ENCODE measurements around the gene FLAD1.
A peak's percentile ranks its signal among the peaks of the same experiment; 100 is the strongest.

Gene FLAD1

DNA sequence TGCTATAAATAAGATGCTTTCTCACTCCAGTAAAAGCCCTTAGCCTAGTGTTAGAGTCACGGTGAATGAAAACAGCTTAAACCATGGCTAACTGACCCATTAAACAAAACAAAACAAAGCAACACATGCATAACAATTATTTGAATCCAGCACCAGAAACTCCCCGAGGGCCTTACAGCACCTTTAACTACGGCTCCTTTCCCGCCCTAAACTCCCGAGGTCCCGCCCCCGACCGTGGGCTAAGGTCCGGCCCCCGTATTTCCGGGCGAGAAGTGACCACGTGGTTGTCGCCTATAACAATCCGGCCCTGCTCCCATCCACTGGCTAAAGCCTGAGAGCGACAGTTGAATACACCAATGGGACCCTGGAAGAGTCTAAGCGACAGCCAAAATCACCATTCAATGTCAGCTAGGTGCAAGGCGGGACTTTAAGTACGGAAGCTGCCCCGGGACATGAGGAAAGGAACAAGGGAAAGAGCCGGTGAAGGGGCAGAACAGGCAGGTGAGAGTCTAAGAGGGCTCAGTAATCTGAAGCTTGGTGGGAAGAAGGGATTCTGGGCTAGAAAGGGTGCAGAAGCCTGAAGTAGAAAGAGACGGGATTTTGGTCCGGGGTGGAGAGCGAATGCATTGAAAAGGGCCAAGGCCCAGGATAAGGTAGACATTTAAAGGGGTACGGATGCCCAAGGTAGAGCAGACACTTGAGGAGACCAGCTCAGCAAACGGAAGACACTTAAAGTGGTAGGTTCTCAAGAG, at the start of gene FLAD1:
Gene FLAD1 (plus strand): TSS at position 448 of the 752 bp plus-strand sequence. CDS start 351 bp downstream, outside the sequence.
- DNase-seq (ENCODE audit: low read depth in 2 of 2) = peak; percentile 92 to 97

DNA sequence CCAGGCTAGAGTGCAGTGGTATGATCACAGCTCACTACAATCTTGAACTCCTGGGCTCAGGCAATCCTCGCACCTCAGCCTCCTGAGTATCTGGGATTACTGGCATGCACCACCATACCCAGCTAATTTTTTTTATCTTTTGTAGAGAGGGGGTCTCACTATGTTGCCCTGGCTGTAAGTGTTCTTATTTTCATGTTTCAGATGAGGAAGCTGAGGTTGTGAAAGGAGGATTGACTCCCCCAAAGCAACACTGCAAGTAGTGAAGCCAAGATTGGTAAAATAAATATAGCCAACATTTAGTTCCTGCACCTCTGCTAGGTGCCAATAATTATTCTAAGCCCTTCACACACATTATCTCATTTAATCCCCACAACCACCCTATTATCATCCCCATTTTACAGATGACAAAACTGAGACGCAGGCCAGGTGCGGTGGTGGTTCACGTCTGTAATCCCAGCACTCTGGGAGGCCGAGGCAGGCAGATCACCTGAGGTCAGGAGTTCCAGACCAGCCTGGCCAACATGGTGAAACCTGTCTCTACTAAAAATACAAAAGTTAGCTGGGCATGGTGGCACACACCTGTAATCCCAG, 48.7 kb upstream of the FLAD1 start:
- no peak for DNase-seq (ENCODE audit: low read depth in 2 of 2)

DNA sequence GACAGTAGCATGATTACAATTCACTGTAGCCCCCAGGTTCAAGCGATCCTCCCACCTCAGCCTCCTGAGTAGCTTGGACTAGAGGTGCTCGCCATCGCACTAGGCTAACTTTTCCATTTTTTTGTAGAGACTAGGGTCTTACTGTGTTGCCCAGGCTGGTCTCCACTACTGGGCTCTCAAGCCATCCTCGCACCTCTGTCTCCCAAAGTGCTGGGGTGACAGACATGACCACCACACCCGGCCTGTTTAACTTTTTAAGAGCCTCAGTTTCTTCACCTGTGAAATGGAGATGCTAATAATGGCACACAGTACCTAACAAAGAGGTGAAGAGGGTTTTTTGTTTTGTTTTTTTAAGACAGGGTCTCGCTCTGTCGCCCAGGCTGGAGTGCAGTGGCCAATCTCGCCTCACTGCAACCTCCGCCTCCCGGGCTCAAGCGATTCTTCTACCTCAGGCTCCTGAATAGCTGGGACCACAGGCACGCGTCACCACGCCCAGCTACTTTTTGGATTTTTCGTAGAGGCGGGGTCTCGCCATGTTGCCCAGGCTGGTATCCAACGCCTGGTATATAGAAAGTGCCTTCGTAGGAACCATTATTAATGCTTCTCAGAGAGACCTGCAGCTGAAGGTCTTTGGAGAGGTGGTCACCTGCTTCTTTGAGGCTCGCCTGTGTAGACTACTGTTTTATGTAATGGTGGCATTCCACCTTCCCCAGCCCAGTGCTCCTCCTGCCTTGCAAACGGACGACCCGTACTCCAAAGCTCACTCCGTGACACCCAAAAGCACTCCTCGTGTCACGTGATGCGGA, 47.2 kb upstream of the FLAD1 start:
- DNase-seq (ENCODE audit: low read depth in 2 of 2) = no peak

DNA sequence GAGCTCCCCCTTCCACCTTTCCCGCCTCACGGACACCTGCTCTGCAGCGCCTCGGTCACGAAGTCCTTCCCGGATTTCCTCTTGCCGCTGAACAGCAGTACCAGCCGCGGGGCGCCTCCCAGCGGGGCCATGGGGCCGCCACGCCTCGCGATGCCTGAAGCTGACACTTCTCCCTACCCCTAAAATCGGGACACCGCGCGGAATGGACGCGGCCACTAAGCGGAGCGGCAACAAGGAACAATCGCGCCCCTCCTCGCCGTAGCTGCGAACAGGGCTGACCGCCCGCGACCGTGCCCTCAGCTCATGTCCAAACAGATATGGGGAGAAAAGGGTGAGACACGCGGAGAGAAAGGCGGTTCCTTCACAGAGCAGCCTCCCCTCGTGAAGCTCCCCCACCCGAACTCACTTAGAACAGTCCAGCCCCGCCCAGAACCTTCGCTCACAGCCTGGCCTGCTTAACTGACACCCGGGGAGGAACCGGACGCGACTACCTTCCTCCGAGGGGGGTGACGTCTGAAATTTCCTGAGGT, 46.5 kb upstream of the FLAD1 start, which contains the start of gene PMVK:
Gene PMVK (minus strand): TSS at position 165 of the 530 bp plus-strand sequence. CDS start 34 bp downstream, at position 131.
- peak; percentile 91 to 93 for DNase-seq (ENCODE audit: low read depth in 2 of 2)

DNA sequence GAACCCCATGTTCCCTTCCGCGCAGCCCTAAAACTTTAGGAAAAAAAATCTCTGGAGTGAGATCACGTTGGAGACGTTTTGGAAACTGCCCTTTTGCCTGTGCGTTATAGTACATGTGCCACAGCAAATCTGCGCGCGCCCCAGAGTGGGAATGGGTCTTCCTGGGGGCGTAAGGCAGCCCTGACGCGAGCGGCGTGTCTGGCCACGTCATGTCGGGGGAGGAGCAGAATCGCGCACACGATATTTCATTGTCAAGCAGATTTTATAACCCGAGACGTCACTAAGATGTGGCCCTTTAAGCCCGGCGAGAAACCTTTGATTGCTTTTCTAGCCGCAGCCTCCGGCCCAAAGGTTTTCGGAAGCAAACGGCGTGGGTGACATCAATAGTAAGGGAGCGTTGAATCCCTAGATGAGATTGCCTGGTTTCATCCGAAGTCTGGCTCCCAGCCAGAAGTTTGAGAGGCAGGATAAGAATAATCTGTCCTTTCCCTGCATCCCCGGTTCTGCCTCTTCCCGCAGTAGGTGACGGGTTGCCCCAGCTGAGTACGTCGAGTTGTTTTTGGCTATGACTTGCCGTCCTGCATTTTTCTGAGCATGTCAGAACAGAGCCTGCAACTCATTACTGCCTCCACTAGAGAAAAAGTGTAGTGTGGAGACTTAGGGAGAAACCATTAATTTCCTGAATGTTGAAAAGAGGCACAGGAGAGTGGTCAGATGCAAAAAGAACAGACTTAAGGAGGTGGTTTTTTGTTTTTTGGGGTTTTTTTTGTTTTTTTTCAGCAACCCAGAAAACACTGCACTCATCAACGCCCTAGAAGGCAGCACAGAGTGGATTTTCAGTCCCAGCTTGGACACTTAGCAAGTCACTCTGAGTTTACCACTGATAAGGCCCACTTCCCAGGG, 45.8 kb upstream of the FLAD1 start:
- peak; percentile 81 to 85 for DNase-seq (ENCODE audit: low read depth in 2 of 2)

DNA sequence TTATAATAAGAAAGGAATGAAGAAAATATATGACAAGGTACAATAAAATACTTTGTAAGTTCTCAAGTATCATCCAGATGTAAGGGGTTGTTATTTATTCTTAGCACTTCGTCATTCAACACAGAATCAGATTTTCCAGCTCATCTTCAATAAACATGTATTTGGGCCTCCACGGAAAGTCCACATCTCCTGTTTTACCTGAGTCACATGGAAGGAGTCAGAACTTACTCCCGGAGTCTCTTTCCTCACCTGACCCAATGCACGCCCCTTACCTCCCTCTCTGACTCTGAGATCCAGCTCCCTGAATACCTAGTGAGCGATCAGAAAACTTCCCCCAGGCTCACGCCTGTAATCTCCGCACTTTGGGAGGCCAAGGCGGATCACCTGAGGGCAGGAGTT, 45.2 kb upstream of the FLAD1 start:
- no peak for DNase-seq (ENCODE audit: low read depth in 2 of 2)

DNA sequence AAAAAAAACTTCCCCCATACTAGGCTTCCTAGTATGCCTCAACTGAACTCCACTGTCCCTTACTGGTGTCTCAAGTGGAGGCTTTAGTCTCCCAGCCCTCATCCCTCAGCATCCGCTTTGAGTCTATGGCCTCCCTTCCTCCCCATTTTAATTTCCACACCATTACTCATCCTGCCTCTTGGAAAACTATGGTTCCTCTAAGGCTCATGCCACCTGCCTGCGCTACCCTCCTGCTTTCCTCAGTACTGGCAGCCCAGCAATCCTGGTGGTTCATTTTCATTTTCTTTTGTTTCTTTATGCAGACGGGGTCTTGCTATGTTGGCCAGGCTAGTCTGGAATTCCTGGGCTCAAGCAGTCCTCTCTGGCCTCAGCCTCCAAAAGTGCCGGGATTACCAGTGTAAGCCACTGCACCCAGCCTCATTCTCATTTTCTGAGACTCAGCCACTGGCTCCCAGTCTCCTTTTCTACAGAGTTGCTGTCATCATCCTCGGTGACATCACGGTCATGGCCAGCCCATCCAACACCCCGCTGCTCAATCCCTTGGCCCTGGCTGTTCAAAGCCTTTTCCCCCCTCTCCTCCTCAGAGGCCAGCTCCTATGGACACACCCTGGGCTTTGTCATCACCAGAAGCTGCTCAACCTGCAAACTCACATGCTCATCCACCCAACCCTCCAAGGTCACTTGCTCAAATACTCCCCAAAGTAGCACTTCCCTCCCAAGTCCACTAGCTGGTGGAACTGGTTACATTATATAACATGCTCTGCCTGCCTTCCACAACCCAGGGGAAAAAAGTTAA, 44.3 kb upstream of the FLAD1 start:
- no peak for DNase-seq (ENCODE audit: low read depth in 2 of 2)

DNA sequence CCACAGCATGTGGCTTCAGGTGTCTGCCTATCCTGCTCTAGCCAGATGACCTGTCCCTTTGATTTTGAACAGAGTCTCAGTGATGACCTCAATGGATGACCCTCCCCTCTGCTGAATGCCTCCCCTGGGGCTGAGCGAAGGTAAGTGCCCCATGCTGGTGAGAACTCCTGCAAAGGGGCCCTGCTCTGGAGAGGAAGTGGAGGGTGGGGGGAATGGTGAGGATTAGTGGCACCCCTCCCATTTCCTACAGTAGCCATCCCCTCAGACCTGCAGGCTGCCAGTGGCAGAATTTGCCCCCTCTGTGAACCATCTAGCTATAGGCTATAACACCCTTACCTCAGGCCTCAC, 43.0 kb upstream of the FLAD1 start:
- DNase-seq (ENCODE audit: low read depth in 2 of 2) = no peak

DNA sequence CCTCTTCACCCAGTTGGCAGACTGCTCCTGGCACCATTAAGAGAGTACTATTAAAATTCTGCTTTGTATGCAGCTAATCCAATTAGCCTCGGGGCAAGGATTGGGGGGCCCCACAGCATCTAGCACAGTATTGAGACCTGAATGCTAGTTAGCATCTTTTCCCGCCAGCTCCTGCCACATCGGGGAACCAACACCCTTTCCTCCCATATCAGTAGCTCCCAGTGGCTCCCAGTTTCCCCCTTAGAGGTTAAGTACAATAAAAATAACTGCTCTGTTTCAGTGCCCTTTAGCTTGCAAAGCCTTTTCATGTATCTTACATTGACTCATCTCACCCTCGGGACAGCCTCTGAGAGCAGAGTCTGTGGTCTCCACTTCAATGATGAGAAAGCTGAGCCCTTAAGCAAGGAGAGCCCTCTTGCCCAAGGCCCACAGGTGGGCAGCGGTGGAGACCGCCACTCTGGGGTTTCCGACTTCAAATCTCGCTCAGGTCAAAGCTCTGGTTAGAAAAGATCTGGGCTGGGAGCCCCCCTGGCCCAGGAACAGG, 42.4 kb upstream of the FLAD1 start:
- no peak for DNase-seq (ENCODE audit: low read depth in 2 of 2)

DNA sequence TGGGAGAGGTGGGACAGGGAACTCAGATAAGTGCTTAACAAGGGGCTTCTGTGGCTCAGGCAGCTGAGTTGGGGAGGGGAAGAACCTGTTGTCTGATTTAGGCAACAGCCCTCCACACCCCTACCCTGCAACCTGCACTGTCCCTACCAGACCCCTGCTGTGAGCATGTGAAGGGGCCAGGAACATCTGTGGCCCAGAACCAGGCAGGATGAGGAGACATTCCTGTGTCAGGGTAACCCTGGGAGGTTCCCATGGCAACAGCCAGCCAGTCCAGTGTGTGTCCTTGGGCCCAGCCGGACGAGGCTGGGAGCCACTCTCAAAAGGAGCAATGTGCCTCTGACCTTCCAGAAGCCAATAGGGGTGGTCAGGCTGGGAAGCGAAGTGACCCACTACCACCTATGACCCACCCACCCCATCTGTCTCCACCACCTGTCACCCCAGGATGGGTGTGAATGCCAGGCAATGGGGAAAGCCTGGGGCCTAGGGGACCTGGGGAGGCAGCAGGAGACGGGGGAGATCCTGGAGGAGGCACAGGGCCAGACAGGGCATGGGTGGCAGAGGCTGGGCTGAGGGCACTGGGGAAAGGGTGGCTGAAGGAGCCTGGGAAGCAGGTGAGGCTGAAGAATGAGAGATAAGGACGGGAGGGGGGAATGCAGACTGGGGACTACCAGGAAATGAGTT, 41.7 kb upstream of the FLAD1 start:
- DNase-seq (ENCODE audit: low read depth in 2 of 2) = no peak

DNA sequence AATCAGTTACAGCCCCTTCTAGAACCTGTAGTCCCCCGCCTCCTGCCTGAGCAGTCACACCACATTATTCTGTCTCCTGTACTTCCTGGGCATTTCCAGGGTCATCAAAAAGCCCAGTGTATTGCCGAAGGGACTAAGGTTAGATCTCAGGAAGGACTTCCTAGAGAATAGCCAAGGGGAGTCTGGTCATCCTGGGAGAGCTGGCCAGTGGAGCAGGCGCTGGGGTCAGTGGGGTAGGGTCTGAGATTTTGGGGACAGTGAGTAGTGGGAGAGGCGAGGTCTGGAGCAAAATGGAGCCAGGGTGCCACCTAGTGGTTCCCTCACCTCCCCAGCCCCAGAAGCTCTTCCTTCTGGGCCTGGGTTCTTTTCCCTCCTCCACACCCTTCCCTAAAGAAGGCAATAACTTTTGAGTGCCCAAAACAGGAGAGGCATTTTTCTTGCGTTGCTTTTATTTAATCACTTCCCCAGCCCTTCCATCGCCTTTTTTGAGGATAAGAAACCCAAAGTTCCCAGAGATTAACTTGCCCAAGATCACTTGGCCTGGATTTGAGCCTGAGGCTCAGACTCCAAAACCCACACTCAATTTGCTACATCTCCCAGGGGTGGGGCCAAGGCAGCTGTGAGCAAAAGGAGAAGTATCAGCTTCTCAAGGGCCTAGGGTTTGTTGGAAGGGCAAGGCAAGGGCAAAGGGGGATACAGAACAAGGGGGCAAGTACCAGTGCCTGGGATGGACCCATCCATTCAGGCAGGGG, 39.3 kb upstream of the FLAD1 start:
- DNase-seq (ENCODE audit: low read depth in 2 of 2) = no peak

DNA sequence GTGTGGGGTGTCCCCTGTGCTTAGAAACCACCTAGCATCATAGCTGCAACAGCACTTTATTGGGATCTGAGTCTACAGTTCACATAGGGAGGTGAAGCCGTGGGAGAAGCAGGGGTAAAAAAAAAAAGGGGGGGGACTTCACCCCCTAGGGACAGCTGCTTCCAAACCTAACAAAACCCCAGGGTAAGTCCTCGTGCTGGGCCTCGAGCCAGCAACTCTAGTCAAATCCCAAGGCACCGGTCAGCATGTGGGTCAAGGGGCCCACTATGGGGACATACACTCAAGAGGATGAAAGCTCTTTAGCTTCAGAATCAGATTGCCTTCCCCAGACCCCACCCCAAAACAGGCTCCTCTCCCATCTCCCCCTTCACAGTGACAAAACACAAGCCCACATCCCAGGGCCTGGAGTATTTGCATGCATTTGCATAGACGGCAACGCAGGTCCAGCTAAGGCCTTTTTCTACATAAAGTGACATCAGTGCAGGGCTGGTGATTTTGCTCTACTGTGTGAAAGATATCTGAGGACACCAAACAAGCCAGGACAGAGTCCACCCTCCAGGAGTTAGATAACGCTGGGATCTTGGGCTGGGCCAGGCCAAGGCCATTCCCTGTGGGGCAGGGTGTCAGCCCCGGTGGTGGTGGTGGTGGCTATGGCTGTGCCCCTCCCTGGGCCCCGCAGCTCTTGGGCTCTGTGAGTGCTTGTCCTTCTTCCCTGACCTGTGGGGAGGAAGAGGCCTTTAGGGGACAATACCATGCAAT, 38.6 kb upstream of the FLAD1 start:
- no peak for DNase-seq (ENCODE audit: low read depth in 2 of 2)

DNA sequence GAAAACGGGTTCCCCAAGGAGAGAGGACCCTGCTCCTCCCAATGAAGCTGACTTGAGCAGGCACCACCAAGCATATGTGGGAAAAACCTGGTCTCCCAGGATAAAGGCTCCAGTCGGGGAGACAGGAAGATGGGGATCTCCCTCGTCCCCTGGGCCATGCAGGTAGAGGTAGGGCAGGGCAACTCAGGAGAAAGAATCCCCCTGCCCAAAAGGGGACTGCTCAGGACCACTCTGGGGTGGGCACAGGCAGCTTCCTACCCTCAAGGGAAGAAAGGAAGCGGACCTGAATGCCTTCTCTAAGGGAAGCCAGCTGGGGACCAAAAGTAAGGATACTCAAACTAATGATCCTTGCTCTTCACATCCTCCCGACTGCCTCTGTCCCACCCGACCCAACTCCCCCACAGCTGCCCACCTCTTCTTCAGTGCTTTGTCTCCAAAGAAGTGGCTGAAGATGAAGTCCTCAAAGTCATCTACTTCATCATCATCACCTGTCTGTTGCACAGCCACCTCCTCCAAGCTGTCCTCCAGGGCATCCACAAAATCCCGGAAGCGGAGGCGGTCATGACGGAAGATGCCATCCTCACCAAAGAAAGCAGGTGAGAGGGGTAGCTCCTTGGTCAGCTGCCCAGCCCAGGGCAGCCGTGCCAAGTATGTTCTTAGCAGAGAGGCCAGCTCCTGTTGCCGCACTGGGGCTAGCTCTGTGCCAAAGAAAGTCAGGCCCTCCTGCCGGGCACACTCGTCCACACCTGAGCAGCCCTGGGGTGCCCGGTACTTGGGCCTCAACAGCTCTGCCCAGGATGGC, 37.8 kb upstream of the FLAD1 start:
- DNase-seq (ENCODE audit: low read depth in 2 of 2) = no peak

DNA sequence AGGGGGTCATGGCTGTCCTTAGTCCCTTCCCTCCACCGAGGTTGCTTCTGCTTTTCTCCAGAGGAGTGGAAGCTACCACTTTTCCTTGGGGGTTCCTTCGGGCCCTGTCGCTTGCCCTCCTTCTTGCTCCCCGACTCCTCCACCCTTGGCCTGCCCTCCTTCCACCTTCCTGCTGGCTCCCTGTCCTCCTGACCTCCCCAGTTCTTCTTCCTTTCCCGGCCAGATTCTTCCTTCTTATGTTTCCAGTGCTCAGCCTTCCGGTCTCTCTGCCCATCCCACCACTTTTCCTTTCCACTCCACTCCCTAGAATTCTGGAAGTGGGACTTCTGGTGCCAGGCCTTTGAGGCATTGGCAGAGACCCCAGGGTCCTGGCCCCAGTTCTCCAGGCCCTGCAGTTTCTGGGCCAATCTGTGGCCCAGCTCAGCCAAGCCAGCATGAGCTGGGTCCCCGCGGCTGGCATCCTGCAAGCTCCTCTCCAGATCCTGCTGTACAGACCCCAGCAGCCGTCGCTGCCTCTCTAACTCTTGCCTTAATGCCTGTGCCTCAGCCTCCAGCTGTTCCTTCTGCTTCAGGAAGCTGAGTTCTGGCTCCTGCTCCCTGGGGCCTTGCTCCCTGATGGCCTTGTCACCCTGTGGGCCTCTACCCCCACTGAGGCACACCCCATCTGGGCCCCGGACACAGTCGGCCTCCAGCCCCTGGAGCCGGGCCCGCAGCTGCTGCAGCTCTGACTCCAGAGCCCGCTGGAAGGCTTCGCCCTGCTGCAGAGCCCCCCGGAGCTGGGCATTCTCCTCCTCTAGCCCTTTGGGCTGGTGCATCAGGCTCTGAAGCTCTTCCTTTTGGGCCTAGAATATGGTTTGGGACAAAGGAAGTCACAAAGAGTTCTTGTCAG, 36.9 kb upstream of the FLAD1 start:
- DNase-seq (ENCODE audit: low read depth in 2 of 2) = no peak

DNA sequence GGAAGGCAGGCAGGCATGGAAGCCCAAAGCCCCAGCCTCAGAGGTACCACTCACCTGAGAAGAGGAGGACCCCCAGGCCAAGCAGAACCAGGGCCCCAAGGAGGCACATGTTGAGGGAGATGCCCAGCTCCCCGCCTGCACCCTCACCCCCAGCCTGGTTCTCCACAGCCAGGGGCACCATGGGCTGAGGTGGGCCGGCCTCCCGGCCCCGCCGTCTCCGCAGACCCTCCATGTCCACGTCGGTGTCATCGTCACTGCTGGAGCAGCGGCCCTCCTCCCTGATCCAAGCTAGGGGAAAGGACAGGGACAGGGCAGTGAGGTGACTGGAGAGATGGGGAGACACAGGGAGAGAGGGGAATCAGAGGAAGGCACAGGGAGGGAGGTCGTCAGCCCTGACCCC, 35.1 kb upstream of the FLAD1 start:
- DNase-seq (ENCODE audit: low read depth in 2 of 2) = no peak

DNA sequence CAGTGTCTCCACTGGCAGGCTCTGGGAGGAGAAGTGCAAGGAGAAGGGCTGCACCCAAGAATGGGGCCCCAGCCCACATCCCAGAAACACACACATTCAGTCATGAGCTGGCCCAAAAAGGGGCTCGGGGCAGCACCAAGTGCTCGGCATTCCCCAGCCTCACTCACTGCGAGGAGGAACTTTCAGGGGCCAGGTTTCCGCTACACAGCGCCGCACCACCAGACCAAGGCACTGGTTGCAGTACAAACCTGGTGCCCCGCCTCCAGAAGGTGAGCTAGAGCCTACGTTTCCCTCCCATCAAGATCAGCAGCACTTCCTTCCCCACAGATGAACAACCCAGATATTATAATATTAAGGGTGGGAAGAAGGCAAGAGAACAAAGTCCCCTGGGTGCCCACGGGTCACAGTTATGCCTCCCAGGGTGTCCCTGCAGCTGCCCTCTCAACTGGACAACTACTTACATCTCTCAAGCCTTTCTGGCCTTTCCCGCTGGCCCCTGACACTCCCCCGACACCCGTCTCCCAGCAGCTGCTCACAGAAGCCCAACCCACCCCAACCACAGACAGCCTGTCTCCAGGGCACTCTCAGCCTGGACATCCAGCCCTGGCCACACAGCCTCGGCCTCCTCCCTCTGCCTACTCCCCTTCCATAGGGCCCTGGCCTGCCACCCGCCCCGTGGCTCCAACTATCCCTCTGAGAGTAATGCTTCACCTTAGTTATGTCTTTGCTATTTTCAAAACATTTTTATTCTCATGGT, 31.1 kb upstream of the FLAD1 start:
- peak in 1 of 2 donors; percentile 50 for DNase-seq (ENCODE audit: low read depth in 2 of 2)

Data from stimulated activated CD4-positive, alpha-beta T cell treated with anti-CD3 and anti-CD28 coated beads, Interleukin-4, amount 100 ng/mL, for 48 hours (primary cell).